MCF 10A (cell line): ENCODE data around the gene SLC35F5. TPM values are rescaled to one million over a fixed set of nuclear protein-coding genes. Genes with fewer than 3 reads are reported as not detected.

Experiments used
- BruUV-seq: library from RNA; stranded (reverse); fragments of 400-500 nt; replicated peaks from 2 replicates; lab custom pipeline; 2021; lab: Mats Ljungman, UMichigan
- CTCF ChIA-PET: fragments of 300-600 bp; sonication (Branson Sonifier 250); formaldehyde crosslinking; extraction: SDS; loops from one replicate; lab custom pipeline; 2021; ENCODE audit warnings: antibody characterized with exemption, inconsistent platforms; lab: Yijun Ruan, JAX
- POLR2A ChIA-PET: fragments of 300-600, 350-650 bp; sonication (Branson Sonifier 250); formaldehyde crosslinking; extraction: SDS; loops from one replicate; lab custom pipeline; 2020; ENCODE audit warnings: antibody characterized with exemption, inconsistent platforms; lab: Yijun Ruan, JAX
- DNase-seq: peaks from one replicate; pipeline ENCODE4 v3.0.0-alpha.2; 2018; ENCODE audit not compliant: unreplicated experiment
- H3K27ac Mint-ChIP-seq: one replicate; pipeline ENCODE4 v1.8.0; 2022; ENCODE audit warnings: mild to moderate bottlenecking, low read depth, mixed read lengths; ENCODE audit not compliant: unreplicated experiment
- H3K27me3 Mint-ChIP-seq: one replicate; pipeline ENCODE4 v1.8.0; 2022; ENCODE audit warnings: mixed read lengths; ENCODE audit not compliant: insufficient read depth, unreplicated experiment
- H3K36me3 Mint-ChIP-seq: one replicate; pipeline ENCODE4 v1.8.0; 2022; ENCODE audit warnings: mild to moderate bottlenecking, moderate library complexity, mixed read lengths; ENCODE audit not compliant: insufficient read depth, unreplicated experiment
- H3K4me1 Mint-ChIP-seq: one replicate; pipeline ENCODE4 v1.8.0; 2022; ENCODE audit warnings: mixed read lengths; ENCODE audit not compliant: insufficient read depth, unreplicated experiment
- H3K4me3 Mint-ChIP-seq: one replicate; pipeline ENCODE4 v1.8.0; 2022; ENCODE audit warnings: mild to moderate bottlenecking, moderate library complexity, mixed read lengths; ENCODE audit not compliant: unreplicated experiment
- H3K9me3 Mint-ChIP-seq: one replicate; pipeline ENCODE4 v1.8.0; 2022; ENCODE audit warnings: mixed read lengths; ENCODE audit not compliant: unreplicated experiment
- intact Hi-C: fragments of 100-400 bp; cut with micrococcal nuclease; formaldehyde crosslinking; loops from 2 replicates; pipeline ENCODE4 v1.14.1; 2022
- total RNA-seq: library from RNA; stranded (reverse); gene quantifications from 2 replicates; pipeline ENCODE4 v1.2.3, GENCODE V29; 2022
- TF ChIP-seq, protein P1 (sequence below): fragments of 200-600 bp; IDR thresholded peaks from one replicate; pipeline ENCODE4 v1.8.0; 2022; ENCODE audit warnings: antibody characterized with exemption, mild to moderate bottlenecking; ENCODE audit not compliant: unreplicated experiment

The SLC35F5 gene
- total RNA-seq, 1 experiment from 2014 or later = 52.7 TPM

- CTCF ChIA-PET = interaction anchor here (0.9 to 1.9 kb wide), 6 partner anchors 9 to 224 kb away, joined by 3 to 7 read pairs (median 4); no protein-coding TSS in a partner anchor
- Mint-ChIP-seq H3K27me3 (no peaks in the 10 kb centered on the region), H3K36me3 (peaks cover 16% of the 10 kb centered on the region), H3K4me1 (peaks cover 6% of the 10 kb centered on the region), H3K9me3 (no peaks in the 10 kb centered on the region), H3K27ac (peak overlapping the region; percentile 95), H3K4me3 (peak overlapping the region; percentile 75)
- no TSS peak for BruUV-seq
- POLR2A ChIA-PET = interaction anchor here (0.6 to 5.4 kb wide), 44 partner anchors 9 to 802 kb away, joined by 3 to 234 read pairs (median 6); partner anchors contain the start of gene ACTR3
- intact Hi-C loops = loop anchor here (1.0 to 10.0 kb wide), 3 partner anchors 133 to 795 kb away; no protein-coding TSS in a partner anchor
- TF ChIP-seq, protein P1, sequence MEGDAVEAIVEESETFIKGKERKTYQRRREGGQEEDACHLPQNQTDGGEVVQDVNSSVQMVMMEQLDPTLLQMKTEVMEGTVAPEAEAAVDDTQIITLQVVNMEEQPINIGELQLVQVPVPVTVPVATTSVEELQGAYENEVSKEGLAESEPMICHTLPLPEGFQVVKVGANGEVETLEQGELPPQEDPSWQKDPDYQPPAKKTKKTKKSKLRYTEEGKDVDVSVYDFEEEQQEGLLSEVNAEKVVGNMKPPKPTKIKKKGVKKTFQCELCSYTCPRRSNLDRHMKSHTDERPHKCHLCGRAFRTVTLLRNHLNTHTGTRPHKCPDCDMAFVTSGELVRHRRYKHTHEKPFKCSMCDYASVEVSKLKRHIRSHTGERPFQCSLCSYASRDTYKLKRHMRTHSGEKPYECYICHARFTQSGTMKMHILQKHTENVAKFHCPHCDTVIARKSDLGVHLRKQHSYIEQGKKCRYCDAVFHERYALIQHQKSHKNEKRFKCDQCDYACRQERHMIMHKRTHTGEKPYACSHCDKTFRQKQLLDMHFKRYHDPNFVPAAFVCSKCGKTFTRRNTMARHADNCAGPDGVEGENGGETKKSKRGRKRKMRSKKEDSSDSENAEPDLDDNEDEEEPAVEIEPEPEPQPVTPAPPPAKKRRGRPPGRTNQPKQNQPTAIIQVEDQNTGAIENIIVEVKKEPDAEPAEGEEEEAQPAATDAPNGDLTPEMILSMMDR = no peak
- DNase-seq = no peak
Measured at GRCh38 chr2:113755835-113756354, 547 bp downstream of the SLC35F5 start.

GRCh38 chr2:113755035-113755834, 1.2 kb downstream of the SLC35F5 start:
- H3K9me3 Mint-ChIP-seq = no peaks in the 10 kb centered on the region
- peak overlapping the region; percentile 75 for H3K4me3 Mint-ChIP-seq
- H3K27me3 Mint-ChIP-seq = no peaks in the 10 kb centered on the region
- peaks cover 4% of the 10 kb centered on the region for H3K4me1 Mint-ChIP-seq
- peak; percentile 26 for DNase-seq
- peak overlapping the region; percentile 95 for H3K27ac Mint-ChIP-seq
- peaks cover 20% of the 10 kb centered on the region for H3K36me3 Mint-ChIP-seq
- ChIA-PET CTCF (interaction anchor here (0.9 to 1.9 kb wide), 2 partner anchors 97 to 141 kb away, joined by 4 read pairs; no protein-coding TSS in a partner anchor), POLR2A (interaction anchor here (0.6 to 5.4 kb wide), 25 partner anchors 8 to 796 kb away, joined by 3 to 234 read pairs (median 6); partner anchors contain the start of gene ACTR3)
- intact Hi-C loops = loop anchor here (2.0 to 10.0 kb wide), 2 partner anchors 210 to 796 kb away; no protein-coding TSS in a partner anchor
- TF ChIP-seq, protein P1 = no peak
- TSS peak; percentile 41 for BruUV-seq

- H3K4me3 Mint-ChIP-seq = no peak overlapping the region
- ChIA-PET POLR2A (interaction anchor here (0.8 to 5.4 kb wide), 3 partner anchors 94 to 145 kb away, joined by 3 to 234 read pairs (median 151); partner anchors contain the start of gene ACTR3), CTCF (no interaction called here)
- H3K27ac Mint-ChIP-seq = no peak overlapping the region
- no TSS peak for BruUV-seq
- intact Hi-C loops = loop anchor here (2.0 to 10.0 kb wide), 2 partner anchors 211 to 797 kb away; no protein-coding TSS in a partner anchor
- peaks cover 23% of the 10 kb centered on the region for H3K36me3 Mint-ChIP-seq
- no peaks in the 10 kb centered on the region for H3K9me3 Mint-ChIP-seq
- no peak for DNase-seq
- no peaks in the 10 kb centered on the region for H3K4me1 Mint-ChIP-seq
- TF ChIP-seq, protein P1 = no peak
- H3K27me3 Mint-ChIP-seq = no peaks in the 10 kb centered on the region
Measured at GRCh38 chr2:113754160-113754559, 2.3 kb downstream of the SLC35F5 start.

GRCh38 chr2:113750385-113750784, 6.1 kb downstream of the SLC35F5 start:
- BruUV-seq = no TSS peak
- no peak for DNase-seq
- no peaks in the 10 kb centered on the region for H3K4me1 Mint-ChIP-seq
- intact Hi-C loops = loop anchor here (10.0 kb wide), 1 partner anchor 214 kb away; no protein-coding TSS in a partner anchor
- ChIA-PET CTCF (no interaction called here), POLR2A (no interaction called here)
- TF ChIP-seq, protein P1 = no peak
- H3K9me3 Mint-ChIP-seq = no peaks in the 10 kb centered on the region
- no peaks in the 10 kb centered on the region for H3K27me3 Mint-ChIP-seq
- no peak overlapping the region for H3K27ac Mint-ChIP-seq
- no peak overlapping the region for H3K4me3 Mint-ChIP-seq
- H3K36me3 Mint-ChIP-seq = peaks cover 51% of the 10 kb centered on the region
